ENCODE results near the gene HIF1A. TPM values are rescaled to one million over a fixed set of nuclear protein-coding genes. Genes with fewer than 3 reads are reported as not detected.

The HIF1A gene
- total and polyA plus RNA-seq, 2 of the 13 experiments (the other 11 are each of a cell fraction or from before 2014, with no cell fraction given), result 41.0 to 126 TPM

DNA sequence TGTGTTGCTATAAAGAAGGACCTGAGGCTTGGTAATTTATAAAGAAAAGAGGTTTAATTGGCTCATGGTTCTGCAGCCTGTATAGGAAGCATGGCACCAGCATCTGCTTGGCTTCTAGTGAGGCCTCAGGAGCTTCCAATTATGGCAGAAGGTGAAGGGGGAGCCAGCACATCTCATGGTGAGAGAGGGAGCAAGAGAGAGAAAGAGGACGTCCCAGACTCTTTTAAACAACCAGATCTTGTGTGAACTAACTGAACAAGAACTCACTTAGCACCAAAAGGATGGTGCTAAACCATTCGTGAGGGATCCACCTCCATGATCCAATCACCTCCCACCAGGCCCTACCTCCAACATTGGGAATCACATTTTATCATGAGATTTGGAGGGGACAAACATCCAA, 60.8 kb downstream of the HIF1A start (continued):
- TF ChIP-seq ZNF550 (CRISPR knock-in tag; IDR thresholded peaks at IDR 0.05; ENCODE audit: borderline replicate concordance), result no peak

DNA sequence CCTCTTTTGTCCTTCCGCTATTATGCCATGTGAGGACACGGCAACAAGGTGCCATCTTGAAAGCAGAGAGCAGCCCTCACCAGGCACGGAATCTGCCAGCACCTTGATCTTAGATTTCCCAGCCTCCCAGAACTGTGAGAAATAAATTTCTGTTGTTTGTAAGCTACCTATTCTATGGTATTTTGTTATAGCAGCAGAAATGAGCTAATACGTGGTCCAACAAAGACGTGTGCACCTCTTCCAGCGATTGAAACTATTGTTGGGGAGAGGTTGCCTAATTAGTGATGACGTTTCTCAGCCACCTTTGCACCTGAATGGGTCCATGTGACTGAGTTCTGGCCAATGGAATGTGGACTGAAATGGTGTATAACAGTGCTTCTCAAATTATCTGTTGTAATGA, 64.6 kb downstream of the HIF1A start:
- H3K4me3 ChIP-seq (replicated peaks in 1 of 3; ENCODE audit: insufficient read depth in 1 of 3, low read depth in 2 of 3, low read length in 3 of 3), result no peak overlapping the region
- no peaks in the 10 kb centered on the region for H4K20me1 ChIP-seq (ENCODE audit: insufficient read depth, low read length)
- no peaks in the 10 kb centered on the region; a peak in 1 of 5 replicates for H3K27me3 ChIP-seq (ENCODE audit: control insufficient read depth in 1 of 2, insufficient read depth in 2 of 2, low read length in 2 of 2)
- TF ChIP-seq RXRB (CRISPR knock-in tag; IDR thresholded peaks at IDR 0.05; ENCODE audit: borderline replicate concordance), result no peak
- peak; percentile 7; the same call in 1 of the 2 replicates for TF ChIP-seq CREB1 (IDR thresholded peaks at IDR 0.05)
- no peak for TF ChIP-seq CREB1 (CRISPR knock-in tag; IDR thresholded peaks at IDR 0.05)
- peak; percentile 97 for TF ChIP-seq ZNF12 (CRISPR knock-in tag; IDR thresholded peaks at IDR 0.05)
- no peak overlapping the region for H3K9ac ChIP-seq (ENCODE audit: insufficient read depth, low read depth, low read length)
- no peak overlapping the region for H3K27ac ChIP-seq (ENCODE audit: extremely low read length, insufficient read depth, low read length)
- POLR2A ChIA-PET, result no interaction called here
- 49% methylated on average over 7 of the region's 7 CpGs for WGBS (ENCODE audit: low lambda C conversion rate)
- peaks cover 35% of the 10 kb centered on the region for H3K4me1 ChIP-seq (ENCODE audit: insufficient read depth, low read length)
- CTCF ChIA-PET (ENCODE audit: low intra/inter-chr PET ratio, low total read pairs), result no interaction called here
- ATAC-seq (no peak), FAIRE-seq (no peak), DNase-seq (ENCODE audit: low spot score) (no peak)
- in situ Hi-C loops (cut with HindIII; ENCODE audit: extremely low pct_ligation_motif_present, low pct_unique_long_range_greater_than_20kb), result no loop called here
- no TSS peak for BruUV-seq (replicated peaks)
- H3K4me2 ChIP-seq (ENCODE audit: low read depth, low read length), result no peak overlapping the region; the same call in 1 of the 2 replicates
- peaks cover 16% of the 10 kb centered on the region for H3K79me2 ChIP-seq (ENCODE audit: insufficient read depth, low read length)
- no peak overlapping the region for H2AFZ ChIP-seq (ENCODE audit: low read length)
- no peaks in the 10 kb centered on the region for H3K9me3 ChIP-seq (ENCODE audit: low read length)
- intact Hi-C loops (cut with micrococcal nuclease; ENCODE audit: unreplicated experiment), result no loop called here
- H3K36me3 ChIP-seq (replicated peaks in 1 of 2; ENCODE audit: control insufficient read depth in 1 of 2, insufficient read depth in 2 of 2, low read length in 2 of 2), result no peaks in the 10 kb centered on the region

DNA sequence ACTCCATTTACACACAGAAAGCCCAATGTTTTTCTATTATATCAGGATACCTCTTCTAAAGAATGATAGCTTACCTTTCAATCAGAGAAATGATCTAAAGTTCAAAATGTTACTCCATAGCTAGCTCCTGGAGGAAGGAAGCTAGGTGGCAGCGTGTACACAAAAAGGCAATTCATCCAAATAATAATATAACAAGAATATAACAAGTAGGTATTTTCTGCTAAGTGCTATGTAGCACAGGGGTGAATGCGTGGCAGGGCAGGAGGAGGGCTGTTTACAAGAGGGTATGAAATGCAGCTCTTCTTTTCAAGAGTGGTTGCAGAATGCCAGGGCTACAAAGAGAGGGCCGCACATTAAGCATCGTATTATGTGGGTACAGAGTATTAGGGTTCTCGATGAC, 66.2 kb downstream of the HIF1A start:
- H3K9me3 ChIP-seq (ENCODE audit: low read length), result no peaks in the 10 kb centered on the region
- TSS peak; percentile 92 for BruUV-seq (replicated peaks)
- H3K27ac ChIP-seq (ENCODE audit: extremely low read length, insufficient read depth, low read length), result peak overlapping the region; percentile 75
- no peaks in the 10 kb centered on the region for H3K36me3 ChIP-seq (replicated peaks in 1 of 2; ENCODE audit: control insufficient read depth in 1 of 2, insufficient read depth in 2 of 2, low read length in 2 of 2)
- in situ Hi-C loops (cut with HindIII; ENCODE audit: extremely low pct_ligation_motif_present, low pct_unique_long_range_greater_than_20kb), result no loop called here
- H3K4me2 ChIP-seq (ENCODE audit: low read depth, low read length), result peak overlapping the region; percentile 86
- intact Hi-C loops (cut with micrococcal nuclease; ENCODE audit: unreplicated experiment), result no loop called here
- H3K27me3 ChIP-seq (ENCODE audit: control insufficient read depth in 1 of 2, insufficient read depth in 2 of 2, low read length in 2 of 2), result no peaks in the 10 kb centered on the region; a peak in 1 of 5 replicates
- ATAC-seq (peak; percentile 46), FAIRE-seq (no peak), DNase-seq (ENCODE audit: low spot score) (no peak)
- POLR2A ChIA-PET, result interaction anchor here (0.6 to 2.8 kb wide), 28 partner anchors 9 to 291 kb away, joined by 3 to 36 read pairs (median 6); partner anchors contain the start of gene HIF1A
- peaks cover 39% of the 10 kb centered on the region for H3K4me1 ChIP-seq (ENCODE audit: insufficient read depth, low read length)
- peak overlapping the region; percentile 71 for H3K9ac ChIP-seq (ENCODE audit: insufficient read depth, low read depth, low read length)
- WGBS (ENCODE audit: low lambda C conversion rate), result 23% methylated on average over 5 of the region's 5 CpGs
- H3K4me3 ChIP-seq (replicated peaks in 1 of 3; ENCODE audit: insufficient read depth in 1 of 3, low read depth in 2 of 3, low read length in 3 of 3), result peak overlapping the region; percentile 28 to 99 (median 46)
- CTCF ChIA-PET (ENCODE audit: low intra/inter-chr PET ratio, low total read pairs), result no interaction called here
- peak overlapping the region; percentile 95 for H2AFZ ChIP-seq (ENCODE audit: low read length)
- peaks cover 26% of the 10 kb centered on the region for H3K79me2 ChIP-seq (ENCODE audit: insufficient read depth, low read length)
- H4K20me1 ChIP-seq (ENCODE audit: insufficient read depth, low read length), result no peaks in the 10 kb centered on the region
- TF ChIP-seq ZNF800 (CRISPR knock-in tag; IDR thresholded peaks at IDR 0.05) (0 out of 2 replicates have a peak, but pooled peaks have one; percentile 21), ATAD3A (CRISPR knock-in tag; IDR thresholded peaks at IDR 0.05) (no peak), RFXAP (CRISPR knock-in tag; IDR thresholded peaks at IDR 0.05; ENCODE audit: borderline replicate concordance) (no peak), GLI4 (CRISPR knock-in tag; IDR thresholded peaks at IDR 0.05; ENCODE audit: borderline replicate concordance) (0 out of 2 replicates have a peak, but pooled peaks have one; percentile 3), PAX8 (CRISPR knock-in tag; IDR thresholded peaks at IDR 0.05; ENCODE audit: borderline replicate concordance) (0 out of 2 replicates have a peak, but pooled peaks have one; percentile 8), RBFOX2 (IDR thresholded peaks at IDR 0.05; ENCODE audit: low read depth, low read length) (no peak), FOXA1 (IDR thresholded peaks at IDR 0.05) (no peak), FOXA1 (CRISPR knock-in tag; IDR thresholded peaks at IDR 0.05) (0 out of 2 replicates have a peak, but pooled peaks have one; percentile 5), ZMYM4 (CRISPR knock-in tag; IDR thresholded peaks at IDR 0.05) (no peak), ZEB1 (IDR thresholded peaks at IDR 0.05; ENCODE audit: insufficient replicate concordance, low read depth) (no peak)

Data from HepG2 (cell line).